Erythroblast (primary cell): Measurements from ENCODE around the gene GRIFIN.
"Not testable (repeated sequence)": the region's sequence is repeated elsewhere in the genome, so short reads cannot be mapped to it uniquely, and the experiment has no call there.

Experiments used
- DNase-seq, 2 experiments: peaks; one replicate each; lab custom pipeline; 2025; lab: John Stamatoyannopoulos, UW
- GATA1 ChIP-seq: IDR thresholded peaks from 2 replicates; pipeline ENCODE4 v1.6.1; 2011; ENCODE audit warnings: low read depth, mild to moderate bottlenecking, control low read depth, low read length, moderate library complexity
- POLR2A ChIP-seq: IDR thresholded peaks from 2 replicates; pipeline ENCODE4 v1.6.1; 2011; ENCODE audit warnings: mild to moderate bottlenecking, low read length

Gene GRIFIN

GRCh38 chr7:2474224-2474623, 2.0 kb downstream of the GRIFIN start:
- no peak for DNase-seq
- no peak for TF ChIP-seq GATA1

DNA sequence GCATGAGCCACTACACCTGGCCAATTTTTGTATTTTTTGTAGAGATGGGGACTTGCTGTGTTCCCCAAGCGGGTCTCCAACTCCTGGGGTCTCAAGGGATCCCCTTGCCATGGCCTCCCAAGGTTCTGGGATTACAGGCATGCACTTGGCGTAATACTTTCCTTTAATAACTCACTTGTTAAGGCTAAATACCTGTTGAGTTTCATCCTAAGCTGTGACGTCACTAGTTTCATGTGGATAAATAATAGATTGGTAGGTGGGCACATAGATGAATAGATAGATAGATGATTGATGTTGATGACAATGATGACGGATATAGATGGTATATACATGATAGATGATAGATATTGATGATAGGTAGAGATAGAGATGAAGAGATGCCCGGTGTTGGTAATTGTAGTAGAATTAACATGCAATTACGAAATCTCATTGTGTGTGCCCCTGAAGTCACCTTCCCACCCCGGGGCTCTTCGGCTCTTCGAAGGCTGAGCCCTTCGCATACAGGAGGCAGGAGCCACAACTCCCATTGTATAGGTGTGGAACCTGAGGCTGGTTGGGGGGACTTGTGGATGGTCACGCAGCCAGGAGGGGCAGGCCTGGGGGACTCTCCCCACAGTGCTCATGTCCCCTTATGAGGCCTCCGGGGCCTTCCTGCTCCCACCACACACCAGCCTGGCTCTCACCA, 2.6 kb downstream of the GRIFIN start:
- TF ChIP-seq GATA1 (no peak), POLR2A (no peak)

GRCh38 chr7:2472739-2473138, 3.5 kb downstream of the GRIFIN start:
- no peak for DNase-seq
- no peak for TF ChIP-seq GATA1
- no peak for TF ChIP-seq POLR2A

More for the DNA sequence above, 2.6 kb downstream of the GRIFIN start:
- no peak for DNase-seq

- DNase-seq, result no peak
- TF ChIP-seq GATA1 (no peak), POLR2A (no peak)
These were observed 4.8 kb downstream of the GRIFIN start for GRCh38 chr7:2471396-2471795.

DNA sequence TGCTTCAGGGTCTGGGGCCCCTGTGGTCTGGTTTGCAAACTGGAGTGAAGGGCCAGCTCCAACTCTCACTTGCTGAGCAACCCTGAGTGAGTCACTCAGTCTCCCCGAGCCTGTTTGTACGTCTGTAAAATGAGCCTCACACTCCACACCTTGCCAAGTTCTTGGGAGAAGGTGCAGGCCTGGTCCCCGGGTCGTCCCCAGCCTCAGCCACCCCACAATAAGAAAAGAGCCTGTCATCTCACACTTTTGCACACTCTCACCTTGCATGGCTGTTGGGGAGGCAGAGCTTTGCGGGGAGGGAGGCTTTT, 5.2 kb downstream of the GRIFIN start:
- DNase-seq, result no peak
- TF ChIP-seq POLR2A (no peak), GATA1 (no peak)

GRCh38 chr7:2470204-2471021, 5.8 kb downstream of the GRIFIN start:
- TF ChIP-seq GATA1, result no peak
- no peak for DNase-seq

GRCh38 chr7:2469460-2470203, 6.6 kb downstream of the GRIFIN start:
- not testable (repeated sequence) for DNase-seq

DNA sequence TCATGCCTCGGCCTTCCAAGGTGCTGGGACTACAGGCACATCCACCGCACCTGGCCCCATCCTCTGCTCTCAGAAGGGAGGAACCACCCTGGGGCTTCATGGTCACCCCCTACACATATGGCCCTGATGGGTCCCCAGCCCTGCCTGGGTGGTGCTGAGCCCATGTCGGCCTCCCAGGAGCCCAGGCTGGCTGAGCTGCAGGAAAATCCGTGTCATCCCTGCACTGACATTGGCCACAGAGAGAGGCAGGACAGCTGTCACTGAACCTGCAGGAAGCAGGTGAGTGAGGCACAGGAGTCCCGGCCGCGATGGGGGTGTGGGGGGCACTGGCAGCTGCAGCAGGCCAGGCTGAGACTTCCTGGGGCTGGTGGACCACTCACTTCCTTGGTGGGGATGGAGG, 8.0 kb downstream of the GRIFIN start:
- no peak for DNase-seq
- TF ChIP-seq POLR2A (no peak), GATA1 (no peak)

DNA sequence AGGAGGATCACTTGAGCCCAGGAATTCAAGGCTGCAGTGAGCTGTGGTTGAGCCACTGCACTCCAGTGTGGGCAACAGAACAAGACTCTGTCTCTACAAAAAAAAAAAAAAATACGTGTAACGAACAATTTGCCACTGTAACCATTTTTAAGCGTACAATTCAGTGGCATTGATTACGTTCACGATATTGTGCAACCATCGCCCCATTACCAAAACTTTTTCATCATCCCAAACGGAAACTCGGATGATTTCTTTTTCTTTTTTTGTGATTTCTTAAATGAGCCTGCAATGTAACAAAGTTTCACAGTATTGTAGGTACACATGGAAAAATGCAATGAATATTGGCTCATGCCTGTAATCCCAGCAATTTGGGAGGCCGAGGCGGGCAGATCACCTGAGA, 9.5 kb downstream of the GRIFIN start:
- DNase-seq, result no peak
- TF ChIP-seq GATA1, result no peak
- no peak for TF ChIP-seq POLR2A

DNA sequence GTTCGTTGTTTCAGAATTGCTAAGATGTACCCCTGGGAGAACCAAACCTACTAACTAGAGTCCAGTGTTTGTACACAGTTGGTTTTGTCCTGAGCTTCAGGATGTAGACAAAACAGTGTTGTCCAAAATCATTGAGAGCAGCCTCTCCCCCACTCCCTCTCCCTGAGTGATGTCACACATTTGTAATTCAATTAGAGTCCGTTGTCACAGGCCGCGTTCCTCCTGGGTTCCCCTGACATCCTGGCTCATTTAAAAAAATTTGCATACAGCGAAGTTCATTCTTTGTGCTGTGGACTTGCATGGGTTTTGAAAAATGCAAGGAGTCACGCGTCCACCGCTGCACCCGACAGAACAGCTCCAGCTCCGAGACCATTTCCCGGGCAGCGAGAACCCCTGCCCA, 10.3 kb downstream of the GRIFIN start:
- no peak for DNase-seq

GRCh38 chr7:2462731-2463130, 13.5 kb downstream of the GRIFIN start:
- TF ChIP-seq GATA1 (no peak), POLR2A (no peak)
- DNase-seq, result no peak

More for the DNA sequence above, 10.3 kb downstream of the GRIFIN start:
- TF ChIP-seq POLR2A, result no peak
- no peak for TF ChIP-seq GATA1

GRCh38 chr7:2461268-2462026, 14.8 kb downstream of the GRIFIN start:
- DNase-seq, result no peak
- no peak for TF ChIP-seq POLR2A
- TF ChIP-seq GATA1, result no peak

- no peak for DNase-seq
- TF ChIP-seq POLR2A, result no peak
- no peak for TF ChIP-seq GATA1
These were observed 15.6 kb downstream of the GRIFIN start for GRCh38 chr7:2460641-2461040.
